DMS53 treated with DMSO at 0.1 percent for 48 hours (cell line): ENCODE results near the gene PTPRM.

Experiments used
- DNase-seq: peaks from one replicate; lab custom pipeline; 2025; ENCODE audit not compliant: unreplicated experiment; lab: John Stamatoyannopoulos, UW

Gene PTPRM

GRCh38 chr18:8254654-8255053, 687.5 kb downstream of the PTPRM start:
- no peak for DNase-seq

GRCh38 chr18:8257851-8258434, 690.8 kb downstream of the PTPRM start:
- DNase-seq = no peak

- DNase-seq = no peak
Observed at GRCh38 chr18:8260319-8260718, 693.2 kb downstream of the PTPRM start.

- no peak for DNase-seq
Observed at GRCh38 chr18:8260827-8261226, 693.7 kb downstream of the PTPRM start.

GRCh38 chr18:8261651-8262091, 694.6 kb downstream of the PTPRM start:
- DNase-seq = no peak

GRCh38 chr18:8262221-8262620, 695.1 kb downstream of the PTPRM start:
- DNase-seq = no peak

GRCh38 chr18:8264116-8264515, 697.0 kb downstream of the PTPRM start:
- DNase-seq = no peak

GRCh38 chr18:8264861-8265411, 697.8 kb downstream of the PTPRM start:
- no peak for DNase-seq

- no peak for DNase-seq
Observed at GRCh38 chr18:8272254-8272653, 705.1 kb downstream of the PTPRM start.

GRCh38 chr18:8274370-8274769, 707.3 kb downstream of the PTPRM start:
- no peak for DNase-seq

GRCh38 chr18:8276406-8276805, 709.3 kb downstream of the PTPRM start:
- no peak for DNase-seq

- DNase-seq = no peak
Observed at GRCh38 chr18:8277270-8277669, 710.2 kb downstream of the PTPRM start.

GRCh38 chr18:8279346-8279745, 712.2 kb downstream of the PTPRM start:
- no peak for DNase-seq

- no peak for DNase-seq
Observed at GRCh38 chr18:8279781-8280330, 712.7 kb downstream of the PTPRM start.

GRCh38 chr18:8283891-8284585, 716.9 kb downstream of the PTPRM start:
- no peak for DNase-seq

- no peak for DNase-seq
Observed at GRCh38 chr18:8286303-8286702, 719.2 kb downstream of the PTPRM start.

GRCh38 chr18:8287196-8287885, 720.2 kb downstream of the PTPRM start:
- DNase-seq = no peak

- DNase-seq = no peak
Observed at GRCh38 chr18:8288472-8289195, 721.5 kb downstream of the PTPRM start.

GRCh38 chr18:8290435-8290834, 723.3 kb downstream of the PTPRM start:
- DNase-seq = no peak

- no peak for DNase-seq
Observed at GRCh38 chr18:8290913-8291312, 723.8 kb downstream of the PTPRM start.

- no peak for DNase-seq
Observed at GRCh38 chr18:8293184-8293583, 726.1 kb downstream of the PTPRM start.
